KOPT-K1 (cell line): ENCODE results near the gene PLOD1.
"Not testable (repeated sequence)": the region's sequence is repeated elsewhere in the genome, so short reads cannot be mapped to it uniquely, and the experiment has no call there.

Experiments
- H3K27ac ChIP-seq: fragments of 200-600 bp; sonication (generic); 2 replicates; pipeline ENCODE4 v1.5.1; 2016; ENCODE audit warnings: antibody characterized with exemption, mild to moderate bottlenecking, low read depth, low read length; ENCODE audit not compliant: poor library complexity, severe bottlenecking
- H3K36me3 ChIP-seq: fragments of 200-600 bp; sonication (generic); 2 replicates; pipeline ENCODE4 v1.5.1; 2017; ENCODE audit warnings: antibody characterized with exemption, mild to moderate bottlenecking, low read length, moderate library complexity; ENCODE audit not compliant: insufficient read depth
- H3K9me3 ChIP-seq: fragments of 200-600 bp; sonication (generic); 2 replicates; pipeline ENCODE4 v1.5.1; 2017; ENCODE audit warnings: antibody characterized with exemption, low read length, mild to moderate bottlenecking; ENCODE audit not compliant: insufficient read depth, poor library complexity, severe bottlenecking

PLOD1 gene

GRCh38 chr1:11934302-11935056 is at the start of gene PLOD1:
PLOD1 (plus strand) TSS chr1:11934717; CDS start chr1:11934780, 63 bp downstream.
- Histone ChIP-seq H3K27ac (peak within 1 kb of the TSS; percentile 72), H3K9me3 (no peaks in the 10 kb centered on the region), H3K36me3 (no peaks in the 10 kb centered on the region)

- Histone ChIP-seq H3K27ac (no peak overlapping the region), H3K9me3 (no peaks in the 10 kb centered on the region), H3K36me3 (no peaks in the 10 kb centered on the region)
These were observed 48.6 kb upstream of the PLOD1 start for GRCh38 chr1:11885916-11886315.

GRCh38 chr1:11886986-11887665 is 47.4 kb upstream of the PLOD1 start:
- no peaks in the 10 kb centered on the region for H3K36me3 ChIP-seq
- no peaks in the 10 kb centered on the region for H3K9me3 ChIP-seq
- no peak overlapping the region for H3K27ac ChIP-seq

GRCh38 chr1:11887666-11888007 is 46.9 kb upstream of the PLOD1 start:
- Histone ChIP-seq H3K9me3 (no peaks in the 10 kb centered on the region), H3K36me3 (no peaks in the 10 kb centered on the region), H3K27ac (no peak overlapping the region)

- H3K9me3 ChIP-seq = no peaks in the 10 kb centered on the region
- H3K27ac ChIP-seq = no peak overlapping the region
- H3K36me3 ChIP-seq = no peaks in the 10 kb centered on the region
These were observed 46.2 kb upstream of the PLOD1 start for GRCh38 chr1:11888206-11888876.

- H3K36me3 ChIP-seq = no peaks in the 10 kb centered on the region
- no peak overlapping the region for H3K27ac ChIP-seq
- H3K9me3 ChIP-seq = no peaks in the 10 kb centered on the region
These were observed 45.7 kb upstream of the PLOD1 start for GRCh38 chr1:11888877-11889208.

- no peaks in the 10 kb centered on the region for H3K36me3 ChIP-seq
- H3K27ac ChIP-seq = no peak overlapping the region
- H3K9me3 ChIP-seq = no peaks in the 10 kb centered on the region
These were observed 42.9 kb upstream of the PLOD1 start for GRCh38 chr1:11891433-11892186.

GRCh38 chr1:11893907-11894251 is 40.6 kb upstream of the PLOD1 start:
- Histone ChIP-seq H3K27ac (no peak overlapping the region), H3K36me3 (no peaks in the 10 kb centered on the region), H3K9me3 (no peaks in the 10 kb centered on the region)

- H3K36me3 ChIP-seq, H3K27ac ChIP-seq, H3K9me3 ChIP-seq: not testable (repeated sequence)
These were observed 40.0 kb upstream of the PLOD1 start for GRCh38 chr1:11894501-11894900.

- H3K27ac ChIP-seq = no peak overlapping the region
- H3K36me3 ChIP-seq = no peaks in the 10 kb centered on the region
- H3K9me3 ChIP-seq = no peaks in the 10 kb centered on the region
These were observed 36.3 kb upstream of the PLOD1 start for GRCh38 chr1:11898086-11898785.

- no peak overlapping the region for H3K27ac ChIP-seq
- no peaks in the 10 kb centered on the region for H3K9me3 ChIP-seq
- H3K36me3 ChIP-seq = no peaks in the 10 kb centered on the region
These were observed 35.6 kb upstream of the PLOD1 start for GRCh38 chr1:11898831-11899467.

- H3K9me3 ChIP-seq, H3K36me3 ChIP-seq, H3K27ac ChIP-seq: not testable (repeated sequence)
These were observed 33.1 kb upstream of the PLOD1 start for GRCh38 chr1:11901446-11901845.

- H3K27ac ChIP-seq = no peak overlapping the region
- no peaks in the 10 kb centered on the region for H3K9me3 ChIP-seq
- H3K36me3 ChIP-seq = no peaks in the 10 kb centered on the region
These were observed 31.3 kb upstream of the PLOD1 start for GRCh38 chr1:11903210-11903609.

- H3K27ac ChIP-seq, H3K36me3 ChIP-seq, H3K9me3 ChIP-seq: not testable (repeated sequence)
These were observed 30.4 kb upstream of the PLOD1 start for GRCh38 chr1:11904156-11904555.
